Endodermal cell (in vitro differentiated cells): ENCODE measurements around the gene UNC13B. TPM values are rescaled to one million over a fixed set of nuclear protein-coding genes. Genes with fewer than 3 reads are reported as not detected.
"Not testable (repeated sequence)": the region's sequence is repeated elsewhere in the genome, so short reads cannot be mapped to it uniquely, and the experiment has no call there.

Experiments used
- DNase-seq: peaks from one replicate; pipeline ENCODE4 v3.0.0-alpha.2; 2017
- H3K27ac ChIP-seq: 2 replicates; pipeline ENCODE4 v1.5.1; 2013; ENCODE audit warnings: mild to moderate bottlenecking, low read depth, low read length, moderate library complexity
- H3K27me3 ChIP-seq: 2 replicates; pipeline ENCODE4 v1.6.1; 2013; ENCODE audit warnings: mild to moderate bottlenecking, low read length, moderate library complexity; ENCODE audit not compliant: insufficient read depth, control insufficient read depth, poor library complexity, severe bottlenecking
- H3K36me3 ChIP-seq: 2 replicates; pipeline ENCODE4 v1.7.0; 2013; ENCODE audit warnings: mild to moderate bottlenecking, low read length, moderate library complexity; ENCODE audit not compliant: control insufficient read depth, insufficient read depth
- H3K4me1 ChIP-seq: one replicate; pipeline ENCODE4 v1.7.0; 2013; ENCODE audit warnings: low read length; ENCODE audit not compliant: control insufficient read depth, insufficient read depth
- H3K4me3 ChIP-seq: 2 replicates; pipeline ENCODE4 v1.5.1; 2013; ENCODE audit warnings: mild to moderate bottlenecking, low read length, moderate library complexity
- H3K9ac ChIP-seq: 2 replicates; pipeline ENCODE4 v1.6.1; 2013; ENCODE audit warnings: mild to moderate bottlenecking, low read length, moderate library complexity; ENCODE audit not compliant: poor library complexity, severe bottlenecking; ENCODE audit errors: extremely low read depth
- H3K9me3 ChIP-seq: 2 replicates; pipeline ENCODE4 v1.6.1; 2013; ENCODE audit warnings: mild to moderate bottlenecking, low read length, moderate library complexity; ENCODE audit not compliant: control insufficient read depth
- H3K27ac Mint-ChIP-seq: 2 replicates; pipeline ENCODE4 v1.8.0; 2020; ENCODE audit warnings: mixed read lengths
- H3K27me3 Mint-ChIP-seq: 2 replicates; pipeline ENCODE4 v1.8.0; 2021; ENCODE audit warnings: mild to moderate bottlenecking, mixed read lengths; ENCODE audit not compliant: insufficient read depth
- H3K36me3 Mint-ChIP-seq: 2 replicates; pipeline ENCODE4 v1.8.0; 2020; ENCODE audit warnings: low read depth, mixed read lengths
- H3K4me1 Mint-ChIP-seq: 2 replicates; pipeline ENCODE4 v1.8.0; 2020; ENCODE audit warnings: mixed read lengths
- H3K4me3 Mint-ChIP-seq: 2 replicates; pipeline ENCODE4 v1.8.0; 2020; ENCODE audit warnings: mild to moderate bottlenecking, moderate library complexity, mixed read lengths
- H3K9me3 Mint-ChIP-seq: 2 replicates; pipeline ENCODE4 v1.8.0; 2020; ENCODE audit warnings: mild to moderate bottlenecking, mixed read lengths
- CTCF ChIP-seq: fragments of 200-600 bp; sonication (generic); conservative IDR thresholded peaks from 2 replicates; pipeline ENCODE4 v1.5.0; 2021; ENCODE audit warnings: antibody characterized with exemption, mild to moderate bottlenecking
- WGBS, 2 experiments: methylation state at CpG; one replicate each; pipeline versions ENCODE4 v1.1.5 to v1.1.7; 2013; ENCODE audit warnings: missing lambda C conversion rate in 2 of 2, mixed read lengths in 1 of 2; ENCODE audit not compliant: insufficient coverage in 1 of 2, insufficient read length in 1 of 2; 5-methylcytosine and 5-hydroxymethylcytosine counted together
- total RNA-seq, 2 donors: library from RNA; stranded (reverse); fragmentation: NEBNext Ultra II Directional in 1 of 2; extraction: Animal tissue kit (Norgen Biotek cat#: 25700) in 1 of 2; gene quantifications; 2 replicates in 1 of 2; 3 replicates in 1 of 2; pipeline ENCODE4 v1.2.1, GENCODE V29; 2021

The UNC13B gene
- total RNA-seq, 2 donors from 2014 or later, result 53.9 to 57.2 TPM

DNA sequence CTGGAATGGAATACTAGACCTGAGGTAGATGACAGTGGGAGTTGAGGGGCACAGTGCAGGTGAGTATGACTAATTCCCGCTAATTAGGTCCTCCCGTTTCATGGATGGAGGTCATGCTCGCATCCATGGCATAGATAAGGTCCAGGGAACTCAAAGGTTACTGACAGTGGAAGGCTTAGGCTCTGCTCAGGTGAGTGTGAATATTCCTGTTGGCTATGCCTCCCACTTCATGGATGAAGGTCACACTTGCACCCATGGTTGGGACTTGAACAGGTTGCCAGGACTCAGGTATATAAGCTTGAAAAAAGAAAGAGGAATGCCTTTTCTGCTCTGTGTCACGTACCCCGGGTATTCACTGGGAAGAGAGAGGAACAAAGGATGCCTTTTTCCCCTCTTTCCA is 19.8 kb upstream of the UNC13B start:
- Histone ChIP-seq H3K27me3 (no peaks in the 10 kb centered on the region), H3K36me3 (no peaks in the 10 kb centered on the region), H3K9me3 (peaks cover 41% of the 10 kb centered on the region), H3K4me1 (no peaks in the 10 kb centered on the region), H3K27ac (no peak overlapping the region), H3K4me3 (no peak overlapping the region), H3K9ac (no peak overlapping the region)
- Mint-ChIP-seq H3K4me3 (no peak overlapping the region), H3K27me3 (no peaks in the 10 kb centered on the region), H3K36me3 (no peaks in the 10 kb centered on the region), H3K9me3 (peaks cover 54% of the 10 kb centered on the region), H3K27ac (no peak overlapping the region), H3K4me1 (no peaks in the 10 kb centered on the region)
- 91 to 94% methylated on average over 5 of the region's 5 CpGs for WGBS, 2 experiments
- DNase-seq, result no peak
- TF ChIP-seq CTCF, result no peak

DNA sequence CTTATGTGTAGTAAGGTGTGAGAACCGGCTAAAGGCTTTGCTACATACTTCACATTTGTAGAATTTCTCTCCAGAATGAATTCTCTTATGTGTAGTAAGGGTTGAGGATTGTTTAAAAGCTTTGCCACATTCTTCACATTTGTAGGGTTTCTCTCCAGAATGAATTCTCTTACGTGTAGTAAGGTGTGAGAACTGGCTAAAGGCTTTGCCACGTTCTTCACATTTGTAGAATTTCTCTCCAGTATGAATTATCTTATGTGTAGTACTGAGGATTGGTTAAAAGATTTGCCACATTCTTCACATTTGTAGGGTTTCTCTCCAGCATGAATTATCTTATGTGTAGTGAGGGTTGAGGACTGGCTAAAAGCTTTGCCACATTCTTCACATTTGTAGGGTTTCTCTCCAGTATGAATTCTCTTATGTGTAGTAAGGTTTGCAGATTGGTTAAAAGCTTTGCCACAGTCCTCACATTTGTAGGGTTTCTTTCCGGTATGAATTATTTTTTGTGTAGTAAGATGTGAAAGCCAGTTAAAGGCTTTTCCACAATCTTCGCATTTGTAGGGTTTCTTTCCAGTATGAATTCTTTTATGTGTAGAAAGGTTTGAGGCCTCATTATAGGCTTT is 13.8 kb upstream of the UNC13B start:
- H3K27me3 ChIP-seq, H3K27ac ChIP-seq, H3K4me3 ChIP-seq, H3K36me3 ChIP-seq, H3K4me1 Mint-ChIP-seq, H3K4me3 Mint-ChIP-seq, H3K4me1 ChIP-seq, H3K9ac ChIP-seq, H3K27ac Mint-ChIP-seq, H3K36me3 Mint-ChIP-seq, H3K27me3 Mint-ChIP-seq, DNase-seq: not testable (repeated sequence)
- peaks cover 53% of the 10 kb centered on the region for H3K9me3 ChIP-seq
- 83 to 91% methylated on average over 2 to 4 of the region's 5 CpGs for WGBS, 2 experiments
- peaks cover 58% of the 10 kb centered on the region for H3K9me3 Mint-ChIP-seq

- Histone ChIP-seq H3K4me1 (no peaks in the 10 kb centered on the region), H3K9me3 (peaks cover 44% of the 10 kb centered on the region), H3K27ac (no peak overlapping the region), H3K36me3 (no peaks in the 10 kb centered on the region), H3K27me3 (no peaks in the 10 kb centered on the region), H3K4me3 (no peak overlapping the region), H3K9ac (no peak overlapping the region)
- 85 to 93% methylated on average over 5 to 9 of the region's 9 CpGs for WGBS, 2 experiments
- Mint-ChIP-seq H3K27me3 (no peaks in the 10 kb centered on the region), H3K36me3 (peaks cover 17% of the 10 kb centered on the region), H3K27ac (no peak overlapping the region), H3K9me3 (peaks cover 26% of the 10 kb centered on the region), H3K4me3 (no peak overlapping the region), H3K4me1 (no peaks in the 10 kb centered on the region)
- no peak for TF ChIP-seq CTCF
- DNase-seq, result no peak
These were observed 8.9 kb upstream of the UNC13B start for GRCh38 chr9:35152926-35153325.

- no peak overlapping the region for H3K4me3 Mint-ChIP-seq
- no peak overlapping the region for H3K9ac ChIP-seq
- no peaks in the 10 kb centered on the region for H3K36me3 ChIP-seq
- H3K9me3 ChIP-seq, result peaks cover 26% of the 10 kb centered on the region
- no peak overlapping the region for H3K27ac Mint-ChIP-seq
- no peak for TF ChIP-seq CTCF
- H3K36me3 Mint-ChIP-seq, result peaks cover 12% of the 10 kb centered on the region
- H3K27me3 Mint-ChIP-seq, result no peaks in the 10 kb centered on the region
- H3K9me3 Mint-ChIP-seq, result peaks cover 14% of the 10 kb centered on the region
- no peaks in the 10 kb centered on the region for H3K4me1 ChIP-seq
- H3K4me1 Mint-ChIP-seq, result peaks cover 3% of the 10 kb centered on the region
- no peak overlapping the region for H3K27ac ChIP-seq
- H3K4me3 ChIP-seq, result peak overlapping the region; percentile 40
- H3K27me3 ChIP-seq, result no peaks in the 10 kb centered on the region
- no peak for DNase-seq
These were observed 5.0 kb upstream of the UNC13B start for GRCh38 chr9:35156781-35157180.

DNA sequence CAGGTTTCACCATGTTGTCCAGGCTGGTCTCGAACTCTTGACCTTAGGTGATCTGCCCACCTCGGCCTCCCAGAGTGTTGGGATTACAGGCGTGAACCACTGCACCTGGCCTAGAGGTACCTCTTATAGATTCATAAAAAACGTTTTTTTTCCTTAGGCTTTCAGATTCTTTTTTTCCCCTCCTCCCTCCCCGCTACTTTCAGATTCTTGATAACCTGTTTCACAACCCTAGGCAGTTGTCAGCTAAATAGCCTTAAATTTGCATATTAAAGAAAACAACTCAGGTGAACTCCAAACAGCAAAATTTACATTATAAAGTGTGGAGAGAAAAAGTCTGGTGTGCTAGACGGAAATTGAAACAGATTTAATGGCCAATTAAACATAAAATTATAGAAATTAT is 4.0 kb upstream of the UNC13B start:
- not testable (repeated sequence) for H3K4me3 Mint-ChIP-seq

More for the DNA sequence above, 4.0 kb upstream of the UNC13B start:
- WGBS, 2 experiments, result 73 to 77% methylated on average over 5 of the region's 6 CpGs
- not testable (repeated sequence) for H3K36me3 ChIP-seq, H3K4me1 Mint-ChIP-seq, H3K27ac ChIP-seq, H3K27me3 Mint-ChIP-seq, H3K27me3 ChIP-seq, H3K4me3 ChIP-seq, H3K27ac Mint-ChIP-seq, H3K9ac ChIP-seq, DNase-seq, H3K4me1 ChIP-seq
- H3K9me3 Mint-ChIP-seq, result peaks cover 14% of the 10 kb centered on the region
- peaks cover 12% of the 10 kb centered on the region for H3K36me3 Mint-ChIP-seq
- H3K9me3 ChIP-seq, result peaks cover 26% of the 10 kb centered on the region
